ENCODE data around the gene ABCA1.

Gene ABCA1

GRCh38 chr9:104873489-104873850, 54.5 kb downstream of the ABCA1 start:
- ChIA-PET CTCF (interaction anchor here (3.1 kb wide), 1 partner anchor 10 kb away, joined by 24 read pairs; no protein-coding TSS in a partner anchor), POLR2A (no interaction called here)
- H3K9me3 ChIP-seq (ENCODE audit: control extremely low read depth in 1 of 5, control insufficient read depth in 4 of 5, insufficient read depth in 2 of 5, low read depth in 1 of 5, low read length in 4 of 5) = no peaks in the 10 kb centered on the region
- no peak overlapping the region for H3K4me3 ChIP-seq (ENCODE audit: control insufficient read depth in 1 of 7, extremely low read depth in 1 of 7, insufficient read depth in 4 of 7, low read depth in 2 of 7, low read length in 6 of 7)
- peaks cover 0 to 14% (median 10%) of the 10 kb centered on the region in 4 experiments for H3K4me1 ChIP-seq (ENCODE audit: control extremely low read depth in 1 of 4, control insufficient read depth in 4 of 4, insufficient read depth in 4 of 4, low read length in 3 of 4)
- H3K27me3 ChIP-seq (replicated peaks in 2 of 5; ENCODE audit: control insufficient read depth in 4 of 5, insufficient read depth in 5 of 5, low read length in 4 of 5) = no peaks in the 10 kb centered on the region
- H3K27ac ChIP-seq (ENCODE audit: insufficient read depth in 1 of 2, low read depth in 1 of 2, low read length in 2 of 2, poor library complexity in 1 of 2, severe bottlenecking in 2 of 2) = no peak overlapping the region
- DNase-seq = no peak
- H3K36me3 ChIP-seq (ENCODE audit: control insufficient read depth in 4 of 4, insufficient read depth in 4 of 4, low read length in 3 of 4) = no peaks in the 10 kb centered on the region
- WGBS (ENCODE audit: insufficient coverage) = 100% methylated on average over 2 of the region's 3 CpGs

GRCh38 chr9:104872656-104873488, 55.1 kb downstream of the ABCA1 start:
- Histone ChIP-seq H3K27me3 (replicated peaks in 2 of 5; ENCODE audit: control insufficient read depth in 4 of 5, insufficient read depth in 5 of 5, low read length in 4 of 5) (no peaks in the 10 kb centered on the region), H3K4me1 (ENCODE audit: control extremely low read depth in 1 of 4, control insufficient read depth in 4 of 4, insufficient read depth in 4 of 4, low read length in 3 of 4) (peaks cover 0 to 17% (median 11%) of the 10 kb centered on the region in 4 experiments), H3K27ac (ENCODE audit: insufficient read depth in 1 of 2, low read depth in 1 of 2, low read length in 2 of 2, poor library complexity in 1 of 2, severe bottlenecking in 2 of 2) (no peak overlapping the region), H3K4me3 (ENCODE audit: control insufficient read depth in 1 of 7, extremely low read depth in 1 of 7, insufficient read depth in 4 of 7, low read depth in 2 of 7, low read length in 6 of 7) (no peak overlapping the region), H3K36me3 (ENCODE audit: control insufficient read depth in 4 of 4, insufficient read depth in 4 of 4, low read length in 3 of 4) (no peaks in the 10 kb centered on the region), H3K9me3 (ENCODE audit: control extremely low read depth in 1 of 5, control insufficient read depth in 4 of 5, insufficient read depth in 2 of 5, low read depth in 1 of 5, low read length in 4 of 5) (no peaks in the 10 kb centered on the region)
- ChIA-PET POLR2A (no interaction called here), CTCF (interaction anchor here (3.1 kb wide), 1 partner anchor 10 kb away, joined by 24 read pairs; no protein-coding TSS in a partner anchor)
- WGBS (ENCODE audit: insufficient coverage) = 65% methylated on average over 3 of the region's 6 CpGs
- peak in 2 of 3 donors; percentile 70 to 80 for DNase-seq

GRCh38 chr9:104871961-104872527, 55.9 kb downstream of the ABCA1 start:
- no peaks in the 10 kb centered on the region for H3K36me3 ChIP-seq (ENCODE audit: control insufficient read depth in 4 of 4, insufficient read depth in 4 of 4, low read length in 3 of 4)
- no peak overlapping the region for H3K4me3 ChIP-seq (ENCODE audit: control insufficient read depth in 1 of 7, extremely low read depth in 1 of 7, insufficient read depth in 4 of 7, low read depth in 2 of 7, low read length in 6 of 7)
- WGBS (ENCODE audit: insufficient coverage) = 100% methylated on average over 1 of the region's 5 CpGs
- POLR2A ChIA-PET = no interaction called here
- H3K9me3 ChIP-seq (ENCODE audit: control extremely low read depth in 1 of 5, control insufficient read depth in 4 of 5, insufficient read depth in 2 of 5, low read depth in 1 of 5, low read length in 4 of 5) = no peaks in the 10 kb centered on the region
- H3K27me3 ChIP-seq (replicated peaks in 2 of 5; ENCODE audit: control insufficient read depth in 4 of 5, insufficient read depth in 5 of 5, low read length in 4 of 5) = no peaks in the 10 kb centered on the region
- CTCF ChIA-PET = interaction anchor here (1.3 to 3.1 kb wide), 2 partner anchors 9 to 11 kb away, joined by 3 to 24 read pairs; no protein-coding TSS in a partner anchor
- DNase-seq = no peak
- no peak overlapping the region for H3K27ac ChIP-seq (ENCODE audit: insufficient read depth in 1 of 2, low read depth in 1 of 2, low read length in 2 of 2, poor library complexity in 1 of 2, severe bottlenecking in 2 of 2)
- peaks cover 0 to 17% (median 11%) of the 10 kb centered on the region in 4 experiments for H3K4me1 ChIP-seq (ENCODE audit: control extremely low read depth in 1 of 4, control insufficient read depth in 4 of 4, insufficient read depth in 4 of 4, low read length in 3 of 4)

- ChIA-PET POLR2A (interaction anchor here (0.8 kb wide), 1 partner anchor 57 kb away, joined by 3 read pairs; no protein-coding TSS in a partner anchor), CTCF (interaction anchor here (1.4 to 1.5 kb wide), 2 partner anchors 19 to 384 kb away, joined by 3 to 4 read pairs; no protein-coding TSS in a partner anchor)
- DNase-seq = no peak
- Histone ChIP-seq H3K27ac (ENCODE audit: insufficient read depth in 1 of 2, low read depth in 1 of 2, low read length in 2 of 2, poor library complexity in 1 of 2, severe bottlenecking in 2 of 2) (no peak overlapping the region), H3K36me3 (ENCODE audit: control insufficient read depth in 4 of 4, insufficient read depth in 4 of 4, low read length in 3 of 4) (no peaks in the 10 kb centered on the region), H3K9me3 (ENCODE audit: control extremely low read depth in 1 of 5, control insufficient read depth in 4 of 5, insufficient read depth in 2 of 5, low read depth in 1 of 5, low read length in 4 of 5) (no peaks in the 10 kb centered on the region), H3K27me3 (replicated peaks in 2 of 5; ENCODE audit: control insufficient read depth in 4 of 5, insufficient read depth in 5 of 5, low read length in 4 of 5) (no peaks in the 10 kb centered on the region), H3K4me3 (ENCODE audit: control insufficient read depth in 1 of 7, extremely low read depth in 1 of 7, insufficient read depth in 4 of 7, low read depth in 2 of 7, low read length in 6 of 7) (no peak overlapping the region), H3K4me1 (ENCODE audit: control extremely low read depth in 1 of 4, control insufficient read depth in 4 of 4, insufficient read depth in 4 of 4, low read length in 3 of 4) (peaks cover 0 to 17% (median 11%) of the 10 kb centered on the region in 4 experiments)
- no CpG with 5 or more reads among the region's 1 CpG for WGBS (ENCODE audit: insufficient coverage)
These were observed 58.1 kb downstream of the ABCA1 start for GRCh38 chr9:104869811-104870210.

- H3K9me3 ChIP-seq (ENCODE audit: control extremely low read depth in 1 of 5, control insufficient read depth in 4 of 5, insufficient read depth in 2 of 5, low read depth in 1 of 5, low read length in 4 of 5) = no peaks in the 10 kb centered on the region
- peaks cover 0 to 17% (median 11%) of the 10 kb centered on the region in 4 experiments for H3K4me1 ChIP-seq (ENCODE audit: control extremely low read depth in 1 of 4, control insufficient read depth in 4 of 4, insufficient read depth in 4 of 4, low read length in 3 of 4)
- WGBS (ENCODE audit: insufficient coverage) = 71% methylated on average over 8 of the region's 12 CpGs
- H3K27me3 ChIP-seq (replicated peaks in 2 of 5; ENCODE audit: control insufficient read depth in 4 of 5, insufficient read depth in 5 of 5, low read length in 4 of 5) = no peaks in the 10 kb centered on the region
- ChIA-PET POLR2A (interaction anchor here (0.6 to 0.8 kb wide), 2 partner anchors 58 to 489 kb away, joined by 3 read pairs; no protein-coding TSS in a partner anchor), CTCF (interaction anchor here (0.6 to 1.5 kb wide), 9 partner anchors 8 to 385 kb away, joined by 3 to 4 read pairs (median 3); no protein-coding TSS in a partner anchor)
- H3K27ac ChIP-seq (ENCODE audit: insufficient read depth in 1 of 2, low read depth in 1 of 2, low read length in 2 of 2, poor library complexity in 1 of 2, severe bottlenecking in 2 of 2) = no peak overlapping the region
- no peaks in the 10 kb centered on the region for H3K36me3 ChIP-seq (ENCODE audit: control insufficient read depth in 4 of 4, insufficient read depth in 4 of 4, low read length in 3 of 4)
- H3K4me3 ChIP-seq (ENCODE audit: control insufficient read depth in 1 of 7, extremely low read depth in 1 of 7, insufficient read depth in 4 of 7, low read depth in 2 of 7, low read length in 6 of 7) = no peak overlapping the region
- DNase-seq = peak; percentile 47 to 85 (median 81)
These were observed 59.1 kb downstream of the ABCA1 start for GRCh38 chr9:104868687-104869404.

GRCh38 chr9:104868303-104868686, 59.7 kb downstream of the ABCA1 start:
- Histone ChIP-seq H3K4me3 (ENCODE audit: control insufficient read depth in 1 of 7, extremely low read depth in 1 of 7, insufficient read depth in 4 of 7, low read depth in 2 of 7, low read length in 6 of 7) (no peak overlapping the region), H3K36me3 (ENCODE audit: control insufficient read depth in 4 of 4, insufficient read depth in 4 of 4, low read length in 3 of 4) (no peaks in the 10 kb centered on the region), H3K9me3 (ENCODE audit: control extremely low read depth in 1 of 5, control insufficient read depth in 4 of 5, insufficient read depth in 2 of 5, low read depth in 1 of 5, low read length in 4 of 5) (no peaks in the 10 kb centered on the region), H3K27ac (ENCODE audit: insufficient read depth in 1 of 2, low read depth in 1 of 2, low read length in 2 of 2, poor library complexity in 1 of 2, severe bottlenecking in 2 of 2) (no peak overlapping the region), H3K4me1 (ENCODE audit: control extremely low read depth in 1 of 4, control insufficient read depth in 4 of 4, insufficient read depth in 4 of 4, low read length in 3 of 4) (peaks cover 0 to 15% (median 12%) of the 10 kb centered on the region in 4 experiments), H3K27me3 (replicated peaks in 2 of 5; ENCODE audit: control insufficient read depth in 4 of 5, insufficient read depth in 5 of 5, low read length in 4 of 5) (no peaks in the 10 kb centered on the region)
- WGBS (ENCODE audit: insufficient coverage) = 95% methylated on average over 8 of the region's 8 CpGs
- no peak for DNase-seq
- ChIA-PET POLR2A (no interaction called here), CTCF (interaction anchor here (1.0 to 1.5 kb wide), 7 partner anchors 10 to 386 kb away, joined by 3 to 4 read pairs (median 3); no protein-coding TSS in a partner anchor)
